PC-3 (cell line): ENCODE measurements around the gene SERPINE1.

Source experiments
- CTCF ChIP-seq: fragments of 300-600 bp; sonication (generic); conservative IDR thresholded peaks from 2 replicates; pipeline ENCODE4 v1.5.1; 2017; ENCODE audit warnings: antibody characterized with exemption, low read depth, mild to moderate bottlenecking, low read length
- EZH2 ChIP-seq: fragments of 300-600 bp; sonication (generic); IDR thresholded peaks from one replicate; pipeline ENCODE4 v1.6.1; 2017; ENCODE audit warnings: antibody characterized with exemption, mild to moderate bottlenecking, low read length; ENCODE audit not compliant: unreplicated experiment
- EZH2phosphoT487 ChIP-seq: fragments of 300-600 bp; sonication (generic); IDR thresholded peaks from 2 replicates; pipeline ENCODE4 v1.6.1; 2018; ENCODE audit warnings: mild to moderate bottlenecking, antibody characterized with exemption, low read length, borderline replicate concordance

- peak; percentile 95 for TF ChIP-seq CTCF
- no peak for TF ChIP-seq EZH2
- no peak for TF ChIP-seq EZH2phosphoT487
Measured at GRCh38 chr7:101077303-101078086, 49.4 kb upstream of the SERPINE1 start.
